Mesenchymal stem cell (in vitro differentiated cells and primary cell): ENCODE measurements around the gene RIMS3.

Experiments
- DNase-seq: peaks from one replicate; pipeline ENCODE4 v3.0.0-alpha.2; 2013
- H2AFZ ChIP-seq: one replicate; pipeline ENCODE4 v1.6.1; 2013; ENCODE audit warnings: low read depth, mild to moderate bottlenecking, control low read depth, inconsistent platforms, low read length, moderate library complexity
- H2AK5ac ChIP-seq: 2 replicates; pipeline ENCODE4 v1.6.1; 2013; ENCODE audit warnings: low read length, moderate library complexity, mild to moderate bottlenecking, inconsistent platforms; ENCODE audit not compliant: severe bottlenecking
- H2BK120ac ChIP-seq: one replicate; pipeline ENCODE4 v1.6.1; 2013; ENCODE audit warnings: low read depth, mild to moderate bottlenecking, inconsistent platforms, low read length, moderate library complexity
- H2BK12ac ChIP-seq, 2 experiments: one replicate each; pipeline ENCODE4 v1.6.1; 2013; ENCODE audit warnings: inconsistent platforms in 2 of 2, low read length in 2 of 2, mild to moderate bottlenecking in 2 of 2, moderate library complexity in 2 of 2, control low read depth in 1 of 2
- H2BK15ac ChIP-seq: one replicate; pipeline ENCODE4 v1.6.1; 2013; ENCODE audit warnings: mild to moderate bottlenecking, low read depth, inconsistent platforms; ENCODE audit not compliant: poor library complexity, severe bottlenecking
- H2BK5ac ChIP-seq: 2 replicates; pipeline ENCODE4 v1.6.1; 2013; ENCODE audit warnings: low read depth, mild to moderate bottlenecking, low read length, control low read depth, inconsistent platforms; ENCODE audit not compliant: poor library complexity, severe bottlenecking
- H3K14ac ChIP-seq, 2 experiments: one replicate each; pipeline ENCODE4 v1.6.1; 2013; ENCODE audit warnings: inconsistent platforms in 2 of 2, low read length in 2 of 2, control low read depth in 1 of 2, mild to moderate bottlenecking in 1 of 2, moderate library complexity in 1 of 2
- H3K18ac ChIP-seq, 2 experiments: one replicate each; pipeline ENCODE4 v1.6.1; 2013; ENCODE audit warnings: inconsistent platforms in 2 of 2, low read length in 2 of 2, control low read depth in 1 of 2, low read depth in 1 of 2, mild to moderate bottlenecking in 1 of 2
- H3K23ac ChIP-seq, 2 experiments: one replicate each; pipeline ENCODE4 v1.6.1; 2013; ENCODE audit warnings: inconsistent platforms in 2 of 2, low read length in 2 of 2, mild to moderate bottlenecking in 2 of 2, moderate library complexity in 2 of 2, control low read depth in 1 of 2
- H3K27ac ChIP-seq: 2 replicates; pipeline ENCODE4 v1.5.1; 2013; ENCODE audit warnings: mild to moderate bottlenecking, moderate library complexity, low read length, control low read depth, inconsistent platforms; ENCODE audit not compliant: poor library complexity, severe bottlenecking
- H3K27me3 ChIP-seq, 2 experiments: 2 replicates each; pipeline versions ENCODE4 v1.6.1 to v1.7.0; 2013; ENCODE audit warnings: low read length in 2 of 2, mild to moderate bottlenecking in 2 of 2, moderate library complexity in 2 of 2, control low read depth in 1 of 2, inconsistent platforms in 1 of 2; ENCODE audit not compliant: control insufficient read depth in 1 of 2, insufficient read depth in 1 of 2
- H3K36me3 ChIP-seq, 2 experiments: 2 replicates each; pipeline versions ENCODE4 v1.6.1 to v1.7.0; 2013; ENCODE audit warnings: low read length in 2 of 2, control low read depth in 1 of 2, inconsistent platforms in 1 of 2, low read depth in 1 of 2, mild to moderate bottlenecking in 1 of 2; ENCODE audit not compliant: insufficient read depth in 2 of 2, control insufficient read depth in 1 of 2
- H3K4ac ChIP-seq, 2 experiments: one replicate each; pipeline ENCODE4 v1.6.1; 2013; ENCODE audit warnings: inconsistent platforms in 2 of 2, low read length in 2 of 2, mild to moderate bottlenecking in 2 of 2, moderate library complexity in 2 of 2, control low read depth in 1 of 2, low read depth in 1 of 2
- H3K4me1 ChIP-seq: 2 replicates; pipeline ENCODE4 v1.6.1; 2013; ENCODE audit warnings: low read depth, low read length, control low read depth; ENCODE audit not compliant: control insufficient read depth, insufficient read depth
- H3K4me2 ChIP-seq: 2 replicates; pipeline ENCODE4 v1.6.1; 2013; ENCODE audit warnings: low read length, mild to moderate bottlenecking, inconsistent platforms; ENCODE audit not compliant: poor library complexity, severe bottlenecking
- H3K4me3 ChIP-seq, 2 experiments: 2 replicates each; pipeline versions ENCODE4 v1.5.1 to v1.7.0; 2013; ENCODE audit warnings: low read length in 2 of 2, mild to moderate bottlenecking in 2 of 2, control low read depth in 1 of 2, low read depth in 1 of 2; ENCODE audit not compliant: insufficient read depth in 1 of 2
- H3K79me1 ChIP-seq: replicated peaks from 2 replicates; pipeline ENCODE4 v1.6.1; 2013; ENCODE audit warnings: mild to moderate bottlenecking, control low read depth, low read length, inconsistent platforms; ENCODE audit not compliant: poor library complexity, severe bottlenecking
- H3K9ac ChIP-seq: 2 replicates; pipeline ENCODE4 v1.7.0; 2013; ENCODE audit warnings: mild to moderate bottlenecking, low read length, moderate library complexity
- H3K9me3 ChIP-seq: 2 replicates; pipeline ENCODE4 v1.7.0; 2013; ENCODE audit warnings: mild to moderate bottlenecking, low read length; ENCODE audit not compliant: control insufficient read depth
- H4K8ac ChIP-seq: one replicate; pipeline ENCODE4 v1.6.1; 2013; ENCODE audit warnings: inconsistent platforms, mild to moderate bottlenecking, low read length, moderate library complexity
- H4K91ac ChIP-seq: one replicate; pipeline ENCODE4 v1.6.1; 2013; ENCODE audit warnings: mild to moderate bottlenecking, low read length, inconsistent platforms
- WGBS: methylation state at CpG from one replicate; pipeline ENCODE4 v1.1.7; 2013; ENCODE audit warnings: mixed read lengths; 5-methylcytosine and 5-hydroxymethylcytosine counted together

RIMS3 gene

DNA sequence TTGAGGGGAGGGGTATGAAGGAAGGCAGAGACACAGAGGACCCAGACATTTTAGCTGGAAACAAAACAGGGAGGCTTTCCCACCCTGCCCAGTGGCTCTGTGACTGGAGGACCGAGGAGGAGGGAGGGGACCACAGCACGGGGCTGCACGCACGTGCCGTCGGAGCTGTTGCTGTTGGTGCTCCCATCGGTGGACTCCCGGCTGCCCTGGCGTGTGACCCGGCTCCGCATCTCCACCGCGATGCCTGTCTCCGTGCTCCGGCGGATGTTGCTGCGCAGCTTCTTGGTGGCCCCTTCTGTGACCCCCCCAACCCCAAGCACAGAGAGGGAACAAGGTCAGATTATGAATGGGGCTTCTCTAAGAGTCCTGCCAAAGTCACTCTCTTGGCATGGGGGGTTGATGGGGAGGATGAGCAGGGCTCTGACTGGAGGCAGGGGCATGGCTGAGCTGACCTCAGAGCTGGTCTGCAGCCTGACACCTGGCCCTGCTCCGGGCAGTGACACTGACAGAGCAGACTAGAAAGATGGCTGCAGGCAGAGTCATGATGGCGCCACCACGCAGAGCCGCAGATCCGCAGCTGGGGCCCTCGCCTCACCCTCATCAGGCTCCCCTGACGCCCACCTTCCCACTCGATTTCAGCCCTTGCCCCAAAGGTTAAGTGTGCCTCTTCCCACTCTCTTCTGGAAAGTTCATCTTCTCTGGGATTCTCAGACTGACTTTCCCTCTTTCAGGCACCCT is 29.6 kb downstream of the RIMS3 start:
- no peak overlapping the region for H2BK12ac ChIP-seq
- H2BK15ac ChIP-seq = no peak overlapping the region
- no peak overlapping the region for H3K9ac ChIP-seq
- H3K4ac ChIP-seq = no peak overlapping the region
- no peak overlapping the region for H2BK5ac ChIP-seq
- H2AK5ac ChIP-seq = no peak overlapping the region
- H3K27ac ChIP-seq = no peak overlapping the region
- no peak overlapping the region for H3K4me2 ChIP-seq
- H3K4me3 ChIP-seq = no peak overlapping the region
- WGBS = 91% methylated on average over 14 of the region's 25 CpGs
- H3K23ac ChIP-seq = no peak overlapping the region
- no peak for DNase-seq
- no peak overlapping the region for H2BK120ac ChIP-seq
- H3K18ac ChIP-seq = no peak overlapping the region
- H2AFZ ChIP-seq = no peak overlapping the region
- peaks cover 16 to 21% of the 10 kb centered on the region in 2 experiments for H3K27me3 ChIP-seq
- no peaks in the 10 kb centered on the region for H3K9me3 ChIP-seq
- no peak overlapping the region for H3K14ac ChIP-seq
- no peaks in the 10 kb centered on the region for H3K79me1 ChIP-seq
- peaks cover 0 to 2% of the 10 kb centered on the region in 2 experiments for H3K36me3 ChIP-seq
- H4K91ac ChIP-seq = no peak overlapping the region
- peaks cover 4% of the 10 kb centered on the region for H3K4me1 ChIP-seq
- no peak overlapping the region for H4K8ac ChIP-seq

DNA sequence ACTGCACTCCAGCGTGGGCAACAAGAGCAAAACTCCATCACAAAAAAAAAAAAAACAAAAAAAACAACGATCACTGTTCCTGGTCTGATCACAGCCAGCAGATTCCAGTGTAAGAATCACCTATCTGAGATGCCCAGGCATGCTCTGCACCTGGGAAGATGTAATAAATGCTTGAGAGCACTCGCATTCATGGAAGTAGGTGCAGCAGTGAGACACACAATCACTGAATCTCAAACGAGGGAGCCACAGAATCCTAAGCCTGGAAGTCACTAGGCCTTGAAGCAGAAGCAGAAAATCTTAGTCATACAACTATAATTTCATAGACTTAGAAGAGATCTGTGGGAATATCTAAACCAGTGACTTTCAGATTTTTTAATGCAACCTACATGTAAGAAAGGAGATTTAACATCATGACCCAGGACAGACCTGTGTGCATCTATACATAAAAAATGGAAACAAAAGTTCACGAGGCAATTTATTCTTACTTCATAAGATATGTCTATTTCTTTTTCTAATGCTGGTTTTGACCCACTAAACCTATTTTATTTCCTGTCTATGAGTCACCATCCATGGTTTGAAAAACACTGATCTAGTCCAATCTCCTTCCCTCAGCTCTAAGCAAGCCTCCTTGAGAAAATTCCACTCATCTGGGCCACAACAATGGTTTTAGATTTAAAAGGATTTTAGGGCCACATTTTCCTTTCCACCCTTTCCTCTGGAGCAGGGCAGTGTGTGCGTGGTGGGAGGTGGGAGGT is 30.4 kb downstream of the RIMS3 start:
- H4K8ac ChIP-seq = no peak overlapping the region
- no peak overlapping the region for H3K9ac ChIP-seq
- 87% methylated on average over 5 of the region's 6 CpGs for WGBS
- no peak overlapping the region for H2BK120ac ChIP-seq
- peaks cover 4% of the 10 kb centered on the region for H3K4me1 ChIP-seq
- H2BK5ac ChIP-seq = no peak overlapping the region
- no peak overlapping the region for H2AFZ ChIP-seq
- peaks cover 9 to 16% of the 10 kb centered on the region in 2 experiments for H3K27me3 ChIP-seq
- H3K79me1 ChIP-seq = no peaks in the 10 kb centered on the region
- no peak overlapping the region for H2BK15ac ChIP-seq
- H3K18ac ChIP-seq = no peak overlapping the region
- no peaks in the 10 kb centered on the region for H3K9me3 ChIP-seq
- no peak overlapping the region for H3K4ac ChIP-seq
- H2AK5ac ChIP-seq = no peak overlapping the region
- H3K14ac ChIP-seq = no peak overlapping the region
- no peak overlapping the region for H2BK12ac ChIP-seq
- no peak overlapping the region for H4K91ac ChIP-seq
- H3K27ac ChIP-seq = no peak overlapping the region
- H3K4me3 ChIP-seq = no peak overlapping the region
- no peak overlapping the region for H3K23ac ChIP-seq
- DNase-seq = no peak
- peaks cover 0 to 2% of the 10 kb centered on the region in 2 experiments for H3K36me3 ChIP-seq
- no peak overlapping the region for H3K4me2 ChIP-seq

DNA sequence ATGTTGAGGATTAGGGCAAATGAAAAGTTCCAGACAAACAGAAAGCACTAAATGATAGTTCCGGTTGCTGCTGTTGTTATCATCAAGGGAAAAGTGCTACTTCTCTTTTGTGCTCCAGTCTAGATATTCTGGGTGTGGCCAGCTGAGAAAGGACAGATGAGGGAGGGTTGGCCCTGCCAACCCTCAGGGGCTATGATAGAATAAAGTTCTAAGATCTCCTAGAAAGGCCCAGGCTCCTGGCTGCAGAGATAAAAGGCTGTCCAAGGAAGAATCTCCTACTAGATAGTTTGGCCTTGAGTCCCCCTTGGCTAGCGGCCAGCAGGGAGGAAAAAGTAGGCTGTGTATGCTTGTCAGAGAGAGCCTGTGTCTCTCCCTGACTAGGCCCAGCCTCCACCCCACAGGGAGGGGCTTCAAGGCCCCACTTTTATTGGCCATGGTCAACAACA is 31.5 kb downstream of the RIMS3 start:
- WGBS = 65% methylated on average over 2 of the region's 2 CpGs
- no peak overlapping the region for H3K4me2 ChIP-seq
- no peak overlapping the region for H2BK5ac ChIP-seq
- no peak overlapping the region for H2BK120ac ChIP-seq
- no peak overlapping the region for H3K18ac ChIP-seq
- no peak overlapping the region for H3K23ac ChIP-seq
- H4K8ac ChIP-seq = no peak overlapping the region
- H3K36me3 ChIP-seq = peaks cover 0 to 2% of the 10 kb centered on the region in 2 experiments
- no peak overlapping the region for H3K14ac ChIP-seq
- no peak overlapping the region for H3K9ac ChIP-seq
- H3K4me1 ChIP-seq = peaks cover 4% of the 10 kb centered on the region
- no peak overlapping the region for H3K27ac ChIP-seq
- no peak for DNase-seq
- no peaks in the 10 kb centered on the region for H3K79me1 ChIP-seq
- no peak overlapping the region for H4K91ac ChIP-seq
- H2AK5ac ChIP-seq = no peak overlapping the region
- no peak overlapping the region for H3K4me3 ChIP-seq
- peaks cover 4 to 16% of the 10 kb centered on the region in 2 experiments for H3K27me3 ChIP-seq
- H2BK12ac ChIP-seq = no peak overlapping the region
- H3K9me3 ChIP-seq = no peaks in the 10 kb centered on the region
- no peak overlapping the region for H3K4ac ChIP-seq
- no peak overlapping the region for H2BK15ac ChIP-seq
- no peak overlapping the region for H2AFZ ChIP-seq

DNA sequence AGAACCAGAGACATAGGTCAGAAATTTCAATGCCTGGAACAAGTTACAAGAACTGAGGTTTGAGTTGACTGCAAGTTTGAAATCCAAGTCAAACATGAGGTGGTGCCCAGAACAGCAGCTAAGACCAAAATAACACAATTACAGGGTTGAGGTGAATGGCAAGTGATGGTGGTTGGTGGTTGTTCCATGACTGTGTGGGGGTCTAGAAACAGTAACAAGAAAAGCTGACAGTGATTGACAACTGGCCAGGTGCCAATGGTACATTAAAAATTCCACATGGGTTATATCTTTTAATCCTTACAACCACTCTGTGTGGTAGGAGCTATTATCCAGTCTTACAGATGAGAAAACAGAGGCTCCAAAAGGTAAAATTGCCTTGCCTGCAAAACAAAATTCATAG is 32.0 kb downstream of the RIMS3 start:
- no peaks in the 10 kb centered on the region for H3K9me3 ChIP-seq
- peaks cover 0 to 2% of the 10 kb centered on the region in 2 experiments for H3K36me3 ChIP-seq
- H3K23ac ChIP-seq = no peak overlapping the region
- no peak for DNase-seq
- no peak overlapping the region for H3K4ac ChIP-seq
- no peak overlapping the region for H4K91ac ChIP-seq
- H3K14ac ChIP-seq = no peak overlapping the region
- no peak overlapping the region for H2BK120ac ChIP-seq
- H3K18ac ChIP-seq = no peak overlapping the region
- H2BK5ac ChIP-seq = no peak overlapping the region
- H2AK5ac ChIP-seq = no peak overlapping the region
- no peak overlapping the region for H2BK12ac ChIP-seq
- H3K4me1 ChIP-seq = peaks cover 4% of the 10 kb centered on the region
- no peak overlapping the region for H2BK15ac ChIP-seq
- no peak overlapping the region for H2AFZ ChIP-seq
- no peak overlapping the region for H4K8ac ChIP-seq
- H3K4me2 ChIP-seq = no peak overlapping the region
- no peak overlapping the region for H3K27ac ChIP-seq
- peaks cover 4 to 17% of the 10 kb centered on the region in 2 experiments for H3K27me3 ChIP-seq
- no peak overlapping the region for H3K4me3 ChIP-seq
- no peak overlapping the region for H3K9ac ChIP-seq
- no peaks in the 10 kb centered on the region for H3K79me1 ChIP-seq
